IMR-90 (cell line): ENCODE data around the gene FAM83F. TPM values are rescaled to one million over a fixed set of nuclear protein-coding genes. Genes with fewer than 3 reads are reported as not detected.

Experiments
- ATAC-seq: fragments of 200-7000 bp; cut with Tn5 transposase; 2 replicates; pipeline ENCODE4 v1.9.1; 2020; ENCODE audit warnings: low read depth, mild to moderate bottlenecking, moderate library complexity
- BruUV-seq: library from RNA; stranded (reverse); fragments of 400-500 nt; replicated peaks from 2 replicates; lab custom pipeline; 2021; lab: Mats Ljungman, UMichigan
- CTCF ChIA-PET: fragments of 300-600 bp; formaldehyde crosslinking; extraction: SDS; loops from one replicate; lab custom pipeline; 2021; ENCODE audit warnings: antibody characterized with exemption; lab: Yijun Ruan, JAX
- POLR2A ChIA-PET: fragments of 300-600 bp; sonication (Branson Sonifier 250); formaldehyde crosslinking; loops from one replicate; lab custom pipeline; 2022; ENCODE audit warnings: antibody characterized with exemption; ENCODE audit not compliant: unreplicated experiment; lab: Charles Lee
- DNase-seq: peaks from one replicate; pipeline ENCODE4 v3.0.0; 2013
- H2AFZ ChIP-seq: replicated peaks from 2 replicates; pipeline ENCODE3; 2013; ENCODE audit warnings: low read length, mild to moderate bottlenecking; ENCODE audit not compliant: poor library complexity
- H2AK5ac ChIP-seq: 2 replicates; pipeline ENCODE4 v1.6.1; 2013; ENCODE audit warnings: low read depth, low read length, inconsistent platforms
- H2AK9ac ChIP-seq: replicated peaks from 2 replicates; pipeline ENCODE3; 2013; ENCODE audit warnings: mild to moderate bottlenecking, low read depth, low read length, moderate library complexity; ENCODE audit not compliant: poor library complexity
- H2BK120ac ChIP-seq: 2 replicates; pipeline ENCODE4 v1.6.1; 2013; ENCODE audit warnings: low read depth, low read length, inconsistent platforms
- H2BK15ac ChIP-seq: 3 replicates; pipeline ENCODE4 v1.6.1; 2013; ENCODE audit warnings: low read depth, low read length, inconsistent platforms
- H2BK20ac ChIP-seq: 2 replicates; pipeline ENCODE4 v1.6.1; 2013; ENCODE audit warnings: low read depth, mild to moderate bottlenecking, inconsistent platforms, low read length, moderate library complexity
- H2BK5ac ChIP-seq: 2 replicates; pipeline ENCODE4 v1.6.1; 2013; ENCODE audit warnings: mild to moderate bottlenecking, low read depth, low read length, inconsistent platforms; ENCODE audit not compliant: poor library complexity, severe bottlenecking
- H3K14ac ChIP-seq: replicated peaks from 2 replicates; pipeline ENCODE4 v1.6.1; 2013; ENCODE audit warnings: low read depth, low read length, inconsistent platforms
- H3K18ac ChIP-seq: 2 replicates; pipeline ENCODE4 v1.6.1; 2013; ENCODE audit warnings: low read depth, low read length, control low read depth
- H3K23ac ChIP-seq: 2 replicates; pipeline ENCODE4 v1.6.1; 2013; ENCODE audit warnings: low read depth, low read length, inconsistent platforms
- H3K27ac ChIP-seq: 2 replicates; pipeline ENCODE4 v1.5.1; 2013; ENCODE audit warnings: mild to moderate bottlenecking, control low read depth, low read length; ENCODE audit not compliant: insufficient read depth
- H3K27me3 ChIP-seq: 2 replicates; pipeline ENCODE4 v1.6.1; 2013; ENCODE audit warnings: low read length; ENCODE audit not compliant: control insufficient read depth, insufficient read depth
- H3K36me3 ChIP-seq: 2 replicates; pipeline ENCODE4 v1.6.1; 2013; ENCODE audit warnings: low read length, mixed read lengths; ENCODE audit not compliant: control insufficient read depth, insufficient read depth
- H3K4ac ChIP-seq: 2 replicates; pipeline ENCODE4 v1.6.1; 2013; ENCODE audit warnings: low read depth, low read length, inconsistent platforms
- H3K4me1 ChIP-seq: 2 replicates; pipeline ENCODE4 v1.6.1; 2013; ENCODE audit warnings: low read length, mixed read lengths; ENCODE audit not compliant: control insufficient read depth, insufficient read depth
- H3K4me2 ChIP-seq: 2 replicates; pipeline ENCODE4 v1.6.1; 2013; ENCODE audit warnings: low read depth, mild to moderate bottlenecking, control low read depth, low read length, moderate library complexity
- H3K4me3 ChIP-seq: 2 replicates; pipeline ENCODE4 v1.5.1; 2013; ENCODE audit warnings: low read depth, mild to moderate bottlenecking, control low read depth, low read length, moderate library complexity; ENCODE audit not compliant: insufficient read depth
- H3K56ac ChIP-seq: 2 replicates; pipeline ENCODE4 v1.6.1; 2013; ENCODE audit warnings: low read length, inconsistent platforms; ENCODE audit not compliant: insufficient read depth; ENCODE audit errors: extremely low read depth
- H3K79me1 ChIP-seq, 2 experiments: 2 replicates each; pipeline ENCODE4 v1.6.1; 2013; ENCODE audit warnings: low read length in 2 of 2, inconsistent platforms in 1 of 2, low read depth in 1 of 2
- H3K9ac ChIP-seq: 2 replicates; pipeline ENCODE4 v1.6.1; 2013; ENCODE audit warnings: low read depth, low read length, control low read depth
- H3K9me1 ChIP-seq: 2 replicates; pipeline ENCODE4 v1.6.1; 2013; ENCODE audit warnings: low read length, inconsistent platforms; ENCODE audit not compliant: insufficient read depth
- H3K9me3 ChIP-seq: 2 replicates; pipeline ENCODE4 v1.6.1; 2013; ENCODE audit warnings: low read length; ENCODE audit not compliant: control insufficient read depth, insufficient read depth
- H4K20me1 ChIP-seq: 2 replicates; pipeline ENCODE4 v1.6.1; 2013; ENCODE audit warnings: low read length, inconsistent platforms; ENCODE audit not compliant: insufficient read depth
- H4K5ac ChIP-seq: 2 replicates; pipeline ENCODE4 v1.6.1; 2013; ENCODE audit warnings: mild to moderate bottlenecking, low read depth, low read length, control low read depth
- H4K8ac ChIP-seq, 2 experiments: 2 replicates each; pipeline ENCODE4 v1.6.1; 2013; ENCODE audit warnings: low read depth in 2 of 2, low read length in 2 of 2, control low read depth in 1 of 2, inconsistent platforms in 1 of 2
- H4K91ac ChIP-seq: 2 replicates; pipeline ENCODE4 v1.6.1; 2013; ENCODE audit warnings: low read depth, low read length, inconsistent platforms; ENCODE audit not compliant: insufficient read depth
- BHLHE40 ChIP-seq: fragments of 150-350 bp; IDR thresholded peaks from 2 replicates; pipeline ENCODE4 v1.6.1; 2016; ENCODE audit warnings: mild to moderate bottlenecking, low read depth, low read length
- CEBPB ChIP-seq: IDR thresholded peaks from 2 replicates; pipeline ENCODE4 v1.6.1; 2012; ENCODE audit warnings: low read depth, low read length, improper control_type of control experiment
- CHD1 ChIP-seq: IDR thresholded peaks from 2 replicates; pipeline ENCODE4 v1.6.1; 2012; ENCODE audit warnings: low read depth, low read length, improper control_type of control experiment
- CTCF ChIP-seq: conservative IDR thresholded peaks from 2 replicates; pipeline ENCODE4 v1.5.1; 2012; ENCODE audit warnings: mild to moderate bottlenecking, low read depth, low read length, improper control_type of control experiment
- ELK1 ChIP-seq: fragments of 150-350 bp; IDR thresholded peaks from 2 replicates; pipeline ENCODE4 v1.6.1; 2016; ENCODE audit warnings: low read depth, mild to moderate bottlenecking, low read length, moderate library complexity, borderline replicate concordance
- FOS ChIP-seq: fragments of 150-350 bp; IDR thresholded peaks from 2 replicates; pipeline ENCODE4 v1.6.1; 2016; ENCODE audit warnings: low read depth, low read length
- MAFK ChIP-seq: IDR thresholded peaks from 2 replicates; pipeline ENCODE4 v1.6.1; 2012; ENCODE audit warnings: low read depth, low read length, improper control_type of control experiment
- MAZ ChIP-seq: IDR thresholded peaks from 2 replicates; pipeline ENCODE4 v1.6.1; 2012; ENCODE audit warnings: low read depth, mild to moderate bottlenecking, low read length, improper control_type of control experiment, moderate library complexity, borderline replicate concordance
- MXI1 ChIP-seq: IDR thresholded peaks from 2 replicates; pipeline ENCODE4 v1.6.1; 2012; ENCODE audit warnings: low read depth, mild to moderate bottlenecking, low read length, moderate library complexity, borderline replicate concordance
- NFE2L2 ChIP-seq: fragments of 150-350 bp; IDR thresholded peaks from 2 replicates; pipeline ENCODE4 v1.6.1; 2016; ENCODE audit warnings: low read depth, mild to moderate bottlenecking, low read length
- POLR2A ChIP-seq: IDR thresholded peaks from 2 replicates; pipeline ENCODE4 v1.6.1; 2012; ENCODE audit warnings: mild to moderate bottlenecking, low read depth, low read length
- RAD21 ChIP-seq: IDR thresholded peaks from 2 replicates; pipeline ENCODE4 v1.6.1; 2012; ENCODE audit warnings: low read length, improper control_type of control experiment
- RCOR1 ChIP-seq: IDR thresholded peaks from 2 replicates; pipeline ENCODE4 v1.6.1; 2012; ENCODE audit warnings: mild to moderate bottlenecking, low read length, improper control_type of control experiment; ENCODE audit not compliant: insufficient replicate concordance
- RFX5 ChIP-seq: IDR thresholded peaks from 2 replicates; pipeline ENCODE4 v1.8.0; 2012; ENCODE audit warnings: low read depth, mild to moderate bottlenecking, low read length, moderate library complexity
- SMC3 ChIP-seq: fragments of 150-350 bp; IDR thresholded peaks from 2 replicates; pipeline ENCODE4 v1.6.1; 2016; ENCODE audit warnings: low read depth, mild to moderate bottlenecking, antibody characterized with exemption, low read length, moderate library complexity
- USF2 ChIP-seq: fragments of 150-350 bp; IDR thresholded peaks from 2 replicates; pipeline ENCODE4 v1.6.1; 2017; ENCODE audit warnings: mild to moderate bottlenecking, antibody characterized with exemption, low read length, low read depth
- WGBS, 2 experiments: methylation state at CpG; one replicate each; pipeline versions ENCODE4 v1.1.5 to v1.1.7; 2013; ENCODE audit warnings: missing lambda C conversion rate in 2 of 2; ENCODE audit not compliant: insufficient read length in 1 of 2; ENCODE audit errors: extremely low coverage in 2 of 2; 5-methylcytosine and 5-hydroxymethylcytosine counted together
- dilution Hi-C: fragments of 300-500 bp; cut with HindIII; formaldehyde crosslinking; loops from one replicate; pipeline ENCODE4 v1.14.3; 2018; ENCODE audit warnings: low sequenced_read_pairs; ENCODE audit not compliant: unreplicated experiment
- in situ Hi-C: fragments of 300-500 bp; cut with MboI; formaldehyde crosslinking; loops from 3 replicates; pipeline ENCODE4 v1.14.3; 2019; ENCODE audit warnings: low sequenced_read_pairs, inconsistent platforms, mixed read lengths
- intact Hi-C: fragments of 100-400 bp; cut with micrococcal nuclease; formaldehyde crosslinking; loops from 2 replicates; pipeline ENCODE4 v1.10.0; 2022
- polyA plus RNA-seq, 3 experiments: library from polyadenylated mRNA; depleted of rRNA; stranded (reverse); fragments of >200 nt; gene quantifications; 2 replicates each; pipeline ENCODE4 v1.2.3, GENCODE V29; 2012; ENCODE audit warnings: low replicate concordance in 1 of 3
- total RNA-seq: library from RNA; depleted of rRNA; stranded (reverse); fragments of >200 nt; gene quantifications from 2 replicates; pipeline ENCODE4 v1.2.3, GENCODE V29; 2012

Gene FAM83F
- total and polyA plus RNA-seq, 2 of the 4 experiments (the other 2 are of a cell fraction) = not detected

- no peak overlapping the region for H2BK15ac ChIP-seq
- H3K4me3 ChIP-seq = no peak overlapping the region
- H2BK20ac ChIP-seq = no peak overlapping the region
- POLR2A ChIA-PET = no interaction called here
- H4K20me1 ChIP-seq = no peaks in the 10 kb centered on the region; the same call in 1 of the 2 replicates
- in situ Hi-C loops = loop anchor here (10.0 to 25.0 kb wide), 2 partner anchors 302 to 881 kb away; partner anchors contain the start of genes ADSL and CBX7
- no peak overlapping the region for H3K23ac ChIP-seq
- ATAC-seq = no peak
- intact Hi-C loops = no loop called here
- peak overlapping the region; percentile 43 for H4K5ac ChIP-seq
- no peak overlapping the region for H3K56ac ChIP-seq
- H4K91ac ChIP-seq = no peak overlapping the region
- H3K18ac ChIP-seq = no peak overlapping the region
- no peak overlapping the region for H2BK120ac ChIP-seq
- CTCF ChIA-PET = interaction anchor here (1.5 kb wide), 1 partner anchor 151 kb away, joined by 4 read pairs; no protein-coding TSS in a partner anchor
- peak overlapping the region; percentile 91 to 99; a peak in 3 of 4 replicates for H4K8ac ChIP-seq
- H3K27ac ChIP-seq = no peak overlapping the region
- no peak for TF ChIP-seq FOS
- TF ChIP-seq POLR2A = no peak
- TF ChIP-seq CEBPB = no peak
- no peak for TF ChIP-seq CTCF
- TF ChIP-seq RFX5 = no peak
- TF ChIP-seq MAFK = no peak
- no peak for TF ChIP-seq MXI1
- TF ChIP-seq CHD1 = no peak
- TF ChIP-seq RCOR1 = no peak
- no peak for TF ChIP-seq BHLHE40
- TF ChIP-seq MAZ = no peak
- TF ChIP-seq USF2 = no peak
- no peak for TF ChIP-seq RAD21
- no peak for TF ChIP-seq ELK1
- TF ChIP-seq SMC3 = no peak
- TF ChIP-seq NFE2L2 = no peak
- no peak for DNase-seq
- H3K14ac ChIP-seq = no peak overlapping the region
- H3K4ac ChIP-seq = no peak overlapping the region
- 0 out of 2 replicates have a peak overlapping the region, but pooled peaks have one; percentile 40 for H2AK5ac ChIP-seq
- peak overlapping the region; percentile 47 for H2AFZ ChIP-seq
- H2AK9ac ChIP-seq = no peak overlapping the region
- BruUV-seq = no TSS peak
- no peaks in the 10 kb centered on the region for H3K36me3 ChIP-seq
- dilution Hi-C loops = no loop called here
- H3K79me1 ChIP-seq = peaks cover 3 to 12% of the 10 kb centered on the region in 2 experiments; a peak in 3 of 4 replicates
- H3K9me1 ChIP-seq = no peaks in the 10 kb centered on the region
- H3K4me2 ChIP-seq = peak overlapping the region; percentile 32
- peaks cover 30% of the 10 kb centered on the region for H3K27me3 ChIP-seq
- WGBS, 2 experiments = 0% methylated on average over 1 of the region's 8 CpGs; no CpG with 5 or more reads in 1 of the 2 experiments
- H2BK5ac ChIP-seq = no peak overlapping the region
- no peaks in the 10 kb centered on the region for H3K4me1 ChIP-seq
- H3K9me3 ChIP-seq = no peaks in the 10 kb centered on the region
- H3K9ac ChIP-seq = no peak overlapping the region
Measured at GRCh38 chr22:40043081-40043480, 48.3 kb downstream of the FAM83F start.
